G401 (cell line): ENCODE measurements around the gene MET. TPM values are rescaled to one million over a fixed set of nuclear protein-coding genes. Genes with fewer than 3 reads are reported as not detected.
A peak's percentile ranks its signal among the peaks of the same experiment; 100 is the strongest.

Source experiments
- DNase-seq: peaks from one replicate; pipeline ENCODE4 v3.0.0-alpha.2; 2015; ENCODE audit warnings: low spot score
- in situ Hi-C: cut with HindIII; loops from 2 replicates; pipeline ENCODE4 v1.10.0; 2016; ENCODE audit warnings: low sequenced_read_pairs, mixed read lengths
- total RNA-seq: library from RNA; depleted of rRNA; stranded (reverse); fragments of >200 nt; shearing (Covaris generic); gene quantifications from 2 replicates; pipeline ENCODE4 v1.2.3, GENCODE V29; 2014

Gene MET
- total RNA-seq, 1 experiment from 2014 or later = 0.20 TPM

DNA sequence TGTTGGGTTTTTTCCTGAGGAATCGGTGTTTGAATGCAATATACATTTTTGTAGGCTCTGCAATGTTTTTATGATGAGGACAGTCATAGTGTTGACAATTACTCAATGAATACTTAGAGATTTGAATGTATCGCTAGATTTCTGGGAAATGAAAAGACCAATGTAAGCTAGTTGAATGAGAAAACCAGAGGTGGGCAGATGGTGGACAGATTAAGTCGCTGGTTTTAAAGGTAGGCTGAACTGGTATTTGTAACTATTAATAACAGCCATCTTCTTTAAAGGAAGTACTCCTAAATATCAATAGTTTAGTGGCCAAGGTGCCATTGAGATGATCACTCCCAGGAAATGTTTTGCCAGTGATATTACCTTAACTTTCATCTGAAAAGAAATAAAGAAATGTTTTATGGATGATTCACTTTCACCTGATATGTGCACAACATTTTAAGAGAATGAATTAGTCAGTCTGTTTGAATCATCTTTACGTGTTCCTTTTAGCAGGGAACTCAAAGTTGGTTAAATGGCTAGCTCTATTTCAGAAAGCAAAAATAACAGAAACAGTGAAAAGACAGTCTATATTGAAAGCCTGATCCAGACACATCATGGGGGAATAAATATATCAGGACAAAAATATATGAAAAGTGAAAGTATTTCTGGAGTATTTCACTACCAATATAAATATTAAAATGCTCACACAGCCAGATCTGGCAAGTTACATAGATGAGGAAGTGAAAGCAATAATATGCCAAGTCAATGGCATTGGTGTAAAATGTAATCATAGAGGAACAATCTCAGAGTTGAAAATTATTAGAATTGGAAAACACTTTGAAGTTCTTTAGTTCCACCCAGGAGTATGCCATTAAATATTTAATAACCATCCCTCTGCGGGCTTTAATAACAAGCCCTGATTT is 20.7 kb downstream of the MET start:
- in situ Hi-C loops = no loop called here
- no peak for DNase-seq

DNA sequence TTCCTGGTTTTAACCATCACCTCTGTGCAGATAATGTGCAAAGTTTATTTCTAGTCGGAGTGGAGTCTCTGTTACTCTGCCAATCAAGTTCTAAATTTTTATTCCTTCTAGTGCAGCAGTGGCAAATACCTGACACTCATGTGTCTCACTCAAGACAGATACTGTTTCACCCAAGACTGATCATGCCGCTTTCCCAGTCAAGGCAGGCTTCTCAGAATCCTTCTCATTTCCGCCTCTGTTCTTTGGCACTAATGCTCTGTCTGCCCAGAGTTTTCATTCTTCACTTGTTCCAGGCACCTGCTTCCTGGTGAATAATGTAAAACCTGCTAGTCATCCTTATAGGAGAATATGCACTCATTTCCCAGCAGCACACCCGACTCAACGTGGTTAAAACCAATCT is 24.7 kb downstream of the MET start:
- in situ Hi-C loops = no loop called here
- no peak for DNase-seq

DNA sequence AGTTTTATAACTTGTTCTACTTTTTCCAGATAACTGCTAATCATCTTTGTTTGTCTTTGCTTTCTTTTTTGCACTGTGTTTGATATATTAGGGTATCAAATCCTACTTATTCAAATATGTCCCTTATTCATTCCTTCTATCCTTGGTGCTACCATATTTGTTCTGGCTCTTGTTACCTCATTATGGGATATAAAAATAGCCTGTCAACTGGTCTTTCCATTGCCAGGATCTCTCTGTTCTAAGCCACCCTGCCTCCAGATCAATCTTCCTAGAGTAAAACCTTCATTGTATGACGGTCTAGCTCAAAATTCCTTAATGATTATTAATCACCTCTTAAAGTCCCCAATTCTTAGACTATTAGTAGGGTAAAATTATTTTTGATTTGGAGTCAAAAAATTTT is 25.2 kb downstream of the MET start:
- in situ Hi-C loops = no loop called here
- DNase-seq = no peak

DNA sequence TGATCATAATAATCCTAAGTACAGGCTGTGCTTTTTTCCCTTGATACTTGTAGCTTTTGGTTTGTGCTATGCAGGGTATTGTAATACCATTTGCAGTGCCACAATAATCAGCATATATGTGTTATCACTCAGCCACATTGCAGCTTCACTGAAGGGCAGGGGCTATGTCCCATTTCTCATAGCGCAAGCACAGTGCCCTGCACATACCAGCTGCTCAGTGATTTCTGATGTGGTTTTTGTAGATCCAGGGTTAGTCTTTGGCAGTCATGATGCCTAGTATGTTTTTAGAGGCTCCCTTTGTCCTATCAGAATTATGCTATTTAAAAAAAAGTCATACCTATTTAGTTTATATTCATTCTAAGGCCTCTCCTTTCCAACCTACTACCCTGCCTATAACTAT is 25.8 kb downstream of the MET start:
- DNase-seq = no peak
- in situ Hi-C loops = no loop called here

DNA sequence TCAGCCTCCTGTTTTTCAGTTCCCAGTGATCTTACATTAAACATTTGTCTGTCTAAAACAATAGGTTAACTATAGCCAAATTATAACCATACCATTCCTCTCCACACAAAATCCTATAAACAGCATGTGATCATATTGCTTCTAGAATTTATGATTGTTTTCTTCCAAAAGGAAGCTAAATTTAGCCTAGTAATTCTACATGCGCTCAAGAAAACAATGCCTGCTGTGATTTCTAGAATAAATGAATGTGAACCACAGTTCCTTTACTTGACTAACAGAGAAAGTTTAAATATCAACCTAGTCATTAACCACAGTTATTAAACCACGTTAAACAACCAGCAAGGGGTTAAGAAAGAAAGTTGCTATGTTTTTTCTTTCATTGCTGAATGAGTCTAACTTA is 26.4 kb downstream of the MET start:
- in situ Hi-C loops = no loop called here

DNA sequence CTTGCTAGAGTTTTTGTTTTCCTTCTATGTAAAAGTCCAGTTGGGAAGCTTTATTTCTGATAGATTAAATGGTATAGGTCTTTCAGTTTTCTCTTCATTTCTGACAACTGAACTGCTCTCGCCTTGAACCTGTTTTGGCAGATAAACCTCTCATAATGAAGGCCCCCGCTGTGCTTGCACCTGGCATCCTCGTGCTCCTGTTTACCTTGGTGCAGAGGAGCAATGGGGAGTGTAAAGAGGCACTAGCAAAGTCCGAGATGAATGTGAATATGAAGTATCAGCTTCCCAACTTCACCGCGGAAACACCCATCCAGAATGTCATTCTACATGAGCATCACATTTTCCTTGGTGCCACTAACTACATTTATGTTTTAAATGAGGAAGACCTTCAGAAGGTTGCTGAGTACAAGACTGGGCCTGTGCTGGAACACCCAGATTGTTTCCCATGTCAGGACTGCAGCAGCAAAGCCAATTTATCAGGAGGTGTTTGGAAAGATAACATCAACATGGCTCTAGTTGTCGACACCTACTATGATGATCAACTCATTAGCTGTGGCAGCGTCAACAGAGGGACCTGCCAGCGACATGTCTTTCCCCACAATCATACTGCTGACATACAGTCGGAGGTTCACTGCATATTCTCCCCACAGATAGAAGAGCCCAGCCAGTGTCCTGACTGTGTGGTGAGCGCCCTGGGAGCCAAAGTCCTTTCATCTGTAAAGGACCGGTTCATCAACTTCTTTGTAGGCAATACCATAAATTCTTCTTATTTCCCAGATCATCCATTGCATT is 27.1 kb downstream of the MET start:
- DNase-seq = peak; percentile 72
- in situ Hi-C loops = no loop called here

More for the DNA sequence above, 26.4 kb downstream of the MET start:
- no peak for DNase-seq

- in situ Hi-C loops = no loop called here
- no peak for DNase-seq
These were observed 27.7 kb downstream of the MET start for GRCh38 chr7:116699722-116700120.

GRCh38 chr7:116702046-116702785 is 30.2 kb downstream of the MET start:
- DNase-seq = no peak
- in situ Hi-C loops = no loop called here

DNA sequence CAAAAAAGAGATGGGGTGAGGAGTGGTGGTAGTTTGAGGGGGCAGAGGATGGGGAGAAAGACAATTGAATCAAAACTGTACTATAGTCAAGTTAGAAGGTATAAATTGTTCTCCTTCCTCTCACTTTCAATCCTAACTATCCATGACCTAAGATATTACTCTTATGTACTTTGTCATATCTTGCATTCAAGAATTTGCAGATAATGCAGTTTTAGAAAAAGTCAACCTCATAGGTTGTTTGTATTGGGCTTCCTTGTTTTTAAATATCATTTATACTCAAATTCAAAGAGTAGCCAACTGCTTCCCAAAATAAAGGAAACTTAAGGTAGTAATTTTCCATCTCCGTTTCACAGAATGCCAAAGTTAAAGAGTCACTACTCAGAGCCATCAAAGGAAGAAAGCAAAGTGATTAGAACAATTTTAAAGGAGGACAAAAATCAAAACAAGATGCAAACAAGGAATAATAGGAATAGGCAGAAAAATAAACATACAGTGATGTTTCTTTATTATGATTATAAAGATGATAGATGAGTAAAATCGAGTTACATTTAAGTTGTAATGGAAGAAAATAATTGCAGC is 32.7 kb downstream of the MET start:
- in situ Hi-C loops = no loop called here
- no peak for DNase-seq

- in situ Hi-C loops = no loop called here
- no peak for DNase-seq
These were observed 33.4 kb downstream of the MET start for GRCh38 chr7:116705419-116705818.

GRCh38 chr7:116706668-116707126 is 34.7 kb downstream of the MET start:
- in situ Hi-C loops = no loop called here
- DNase-seq = no peak

- DNase-seq = no peak
- in situ Hi-C loops = no loop called here
These were observed 35.3 kb downstream of the MET start for GRCh38 chr7:116707289-116707688.

DNA sequence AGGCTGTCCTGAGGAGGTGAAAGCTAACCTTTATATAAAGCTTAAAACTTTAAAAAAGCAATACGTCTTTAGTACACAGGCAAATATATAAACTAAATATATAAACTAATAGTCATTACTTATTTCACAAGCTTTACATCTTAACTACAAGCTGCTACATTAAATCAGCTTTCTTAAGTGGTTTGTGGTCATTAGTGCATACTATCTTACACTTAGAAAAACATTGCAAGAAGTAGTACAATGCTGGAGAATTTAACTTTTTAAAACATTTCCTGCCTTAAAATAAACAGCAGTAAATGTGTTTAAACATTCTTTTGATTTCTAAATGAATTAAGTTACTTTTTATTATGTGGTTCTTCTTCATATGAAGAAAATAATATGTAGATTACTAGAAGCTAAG is 36.3 kb downstream of the MET start:
- in situ Hi-C loops = no loop called here
- DNase-seq = no peak

DNA sequence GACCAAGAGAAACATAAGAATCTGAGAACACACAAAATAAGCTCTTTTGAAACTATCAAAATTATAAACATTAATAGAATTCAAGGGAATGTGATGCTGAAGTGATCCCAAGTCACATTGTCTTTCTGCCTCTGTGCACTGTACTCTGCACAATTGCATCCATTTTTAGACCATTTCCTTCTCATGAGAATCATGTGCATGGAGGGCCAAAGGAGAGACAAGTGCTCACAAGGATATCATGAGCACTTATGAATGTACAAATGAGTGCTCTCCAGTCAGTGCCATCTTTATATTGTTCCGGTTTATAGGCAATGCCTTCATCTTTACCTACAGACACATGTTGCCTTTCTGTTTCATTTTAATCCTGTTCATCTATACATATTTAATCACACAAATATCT is 36.9 kb downstream of the MET start:
- no peak for DNase-seq
- in situ Hi-C loops = no loop called here

DNA sequence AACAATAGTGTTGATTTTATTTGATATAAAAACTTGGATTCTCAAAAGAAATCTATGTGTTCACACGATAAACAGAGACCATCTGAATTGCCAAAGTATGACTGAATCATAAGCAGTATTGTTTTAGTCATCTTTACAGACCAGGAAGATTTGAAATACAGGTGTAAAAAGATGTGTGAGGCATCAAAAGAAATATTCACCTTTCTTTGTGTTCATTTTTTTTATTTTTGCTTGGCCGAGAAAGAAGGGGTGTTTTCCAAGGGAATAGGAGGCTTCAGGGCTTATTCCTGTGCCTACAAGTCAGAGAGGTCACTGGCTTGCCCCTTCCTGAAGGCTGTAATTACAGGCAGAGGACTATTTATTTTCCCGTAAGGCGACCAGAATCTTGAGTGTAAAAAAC is 37.3 kb downstream of the MET start:
- DNase-seq = no peak
- in situ Hi-C loops = no loop called here

- in situ Hi-C loops = no loop called here
- no peak for DNase-seq
These were observed 38.9 kb downstream of the MET start for GRCh38 chr7:116710764-116711452.

- in situ Hi-C loops = no loop called here
- no peak for DNase-seq
These were observed 39.8 kb downstream of the MET start for GRCh38 chr7:116711790-116712189.

DNA sequence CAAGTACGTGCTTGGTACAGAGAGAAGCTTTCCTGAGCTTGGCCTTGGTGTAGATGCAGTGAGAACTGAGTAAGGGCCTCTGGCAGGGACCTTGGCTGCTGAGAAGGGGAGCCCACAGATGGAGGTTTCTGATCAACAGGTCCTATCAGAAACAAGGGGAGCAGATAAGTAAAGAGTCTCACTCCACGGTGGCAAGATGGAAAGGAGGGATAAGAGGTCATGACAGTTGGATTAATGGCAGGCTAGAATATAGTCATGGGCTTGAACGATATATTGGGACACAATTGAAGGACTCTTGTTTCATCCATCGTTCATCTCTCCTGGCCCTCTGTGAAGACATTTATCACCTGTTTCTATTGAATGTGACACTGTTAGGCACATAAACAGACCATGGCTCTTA is 41.5 kb downstream of the MET start:
- in situ Hi-C loops = no loop called here
- DNase-seq = no peak

GRCh38 chr7:116713918-116714317 is 41.9 kb downstream of the MET start:
- DNase-seq = no peak
- in situ Hi-C loops = no loop called here
